GM19193 (cell line): Measurements from ENCODE around the gene GRM4.

Experiments used
- POLR2A ChIP-seq: IDR thresholded peaks from 4 replicates; pipeline ENCODE4 v1.6.1; 2011; ENCODE audit not compliant: insufficient read depth, insufficient read length; ENCODE audit errors: extremely low read depth

Gene GRM4

DNA sequence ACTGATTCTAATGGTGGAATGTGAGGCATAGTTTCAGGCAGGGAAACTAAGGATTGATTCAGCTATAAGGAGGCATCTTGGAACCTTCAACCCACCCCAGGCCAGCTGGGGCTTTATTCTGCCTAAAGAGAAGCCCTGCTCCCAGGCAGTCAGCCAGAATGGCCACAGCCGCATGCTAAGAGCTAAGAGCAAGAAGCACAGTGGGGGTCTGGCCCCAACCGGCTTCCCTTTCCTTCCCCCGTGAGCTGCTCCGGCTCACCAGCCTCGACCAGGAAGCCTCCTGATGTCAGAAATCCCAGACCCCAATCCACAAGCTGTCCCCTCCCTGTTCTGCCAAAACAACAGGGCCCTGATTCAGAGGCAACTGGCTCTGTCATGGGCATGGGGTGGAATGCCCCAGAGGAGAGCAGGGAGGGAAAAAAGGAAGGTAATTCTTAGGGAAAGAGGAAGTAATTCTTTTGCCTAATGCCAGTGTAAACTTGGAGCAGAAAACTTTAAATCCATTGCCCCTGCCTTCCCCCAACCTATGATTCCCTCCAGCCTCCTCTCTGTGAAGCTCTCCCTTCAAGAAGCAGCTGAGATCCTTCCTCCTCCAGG is 6.9 kb downstream of the GRM4 start:
- no peak for TF ChIP-seq POLR2A

DNA sequence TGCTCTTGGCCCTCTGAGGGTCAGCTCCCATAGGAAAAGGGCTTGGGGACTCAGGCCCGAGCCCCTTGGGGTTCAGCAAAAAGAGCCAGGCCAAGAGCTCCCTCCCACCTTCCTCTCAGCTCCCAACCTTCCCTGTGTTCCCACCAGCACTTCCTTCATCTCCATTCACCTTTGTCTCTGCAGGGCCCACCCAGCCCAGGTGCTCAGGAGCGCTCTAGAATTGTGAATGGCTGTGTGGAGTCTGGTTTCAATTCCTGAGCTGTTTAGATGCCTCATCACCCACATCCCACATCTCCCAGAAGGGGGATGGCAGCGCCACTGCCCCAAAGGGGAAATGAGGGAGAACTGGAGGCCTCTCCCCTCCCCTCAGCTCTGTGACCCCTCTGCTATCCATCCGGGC is 7.7 kb downstream of the GRM4 start:
- no peak for TF ChIP-seq POLR2A

DNA sequence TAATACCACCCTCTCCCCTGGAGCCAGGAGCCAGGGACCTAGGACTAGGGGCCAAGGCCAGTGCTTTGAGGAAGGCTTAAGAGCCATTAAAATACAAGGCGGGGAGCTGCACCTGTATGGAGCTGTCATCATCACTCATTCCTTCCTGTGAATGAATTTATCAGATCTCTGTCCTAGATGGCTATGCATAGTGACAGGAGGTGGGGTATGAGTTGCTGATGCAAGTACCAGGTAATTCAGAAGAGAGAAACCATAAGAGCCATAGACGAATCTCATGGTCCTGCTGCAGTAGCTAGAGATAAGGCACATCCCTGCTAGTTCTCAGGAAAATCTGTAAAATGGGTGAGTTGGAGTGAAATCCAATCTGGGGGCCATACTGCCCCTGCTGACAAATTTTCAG is 10.3 kb downstream of the GRM4 start:
- TF ChIP-seq POLR2A: no peak

DNA sequence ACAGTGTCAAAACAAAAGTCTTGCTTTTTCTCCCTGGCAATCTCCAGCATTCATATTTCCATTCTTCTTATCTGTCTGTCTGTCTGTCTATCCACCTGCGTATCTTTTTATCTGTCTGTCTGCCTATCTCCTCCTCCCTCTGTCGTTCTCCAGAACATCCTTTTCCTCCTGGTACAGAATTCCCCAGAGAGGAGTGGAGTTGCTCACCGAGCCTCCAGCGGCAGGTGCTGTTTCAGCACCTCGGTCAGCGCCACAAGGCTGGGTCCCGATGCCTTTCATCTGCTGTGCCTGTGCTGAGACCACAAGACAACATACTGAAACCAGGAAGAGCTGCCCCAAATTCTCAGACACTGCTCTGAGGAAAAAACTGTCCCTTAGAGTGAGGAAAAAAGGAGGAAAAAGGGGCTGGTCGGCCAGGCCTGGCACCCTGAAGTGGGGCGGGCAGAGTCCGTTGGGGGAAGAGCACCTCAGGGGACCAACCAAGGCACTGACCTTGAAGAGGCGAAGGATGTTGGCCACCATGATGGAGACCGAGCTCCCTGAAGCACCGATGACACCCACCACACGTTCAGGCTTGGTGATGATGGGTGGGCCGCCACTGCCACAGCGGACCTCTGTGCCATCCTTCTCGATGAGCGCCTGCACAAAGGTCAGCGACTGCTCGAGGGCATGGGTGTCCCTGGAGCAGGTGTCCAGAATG is 13.3 kb downstream of the GRM4 start:
- no peak for TF ChIP-seq POLR2A

DNA sequence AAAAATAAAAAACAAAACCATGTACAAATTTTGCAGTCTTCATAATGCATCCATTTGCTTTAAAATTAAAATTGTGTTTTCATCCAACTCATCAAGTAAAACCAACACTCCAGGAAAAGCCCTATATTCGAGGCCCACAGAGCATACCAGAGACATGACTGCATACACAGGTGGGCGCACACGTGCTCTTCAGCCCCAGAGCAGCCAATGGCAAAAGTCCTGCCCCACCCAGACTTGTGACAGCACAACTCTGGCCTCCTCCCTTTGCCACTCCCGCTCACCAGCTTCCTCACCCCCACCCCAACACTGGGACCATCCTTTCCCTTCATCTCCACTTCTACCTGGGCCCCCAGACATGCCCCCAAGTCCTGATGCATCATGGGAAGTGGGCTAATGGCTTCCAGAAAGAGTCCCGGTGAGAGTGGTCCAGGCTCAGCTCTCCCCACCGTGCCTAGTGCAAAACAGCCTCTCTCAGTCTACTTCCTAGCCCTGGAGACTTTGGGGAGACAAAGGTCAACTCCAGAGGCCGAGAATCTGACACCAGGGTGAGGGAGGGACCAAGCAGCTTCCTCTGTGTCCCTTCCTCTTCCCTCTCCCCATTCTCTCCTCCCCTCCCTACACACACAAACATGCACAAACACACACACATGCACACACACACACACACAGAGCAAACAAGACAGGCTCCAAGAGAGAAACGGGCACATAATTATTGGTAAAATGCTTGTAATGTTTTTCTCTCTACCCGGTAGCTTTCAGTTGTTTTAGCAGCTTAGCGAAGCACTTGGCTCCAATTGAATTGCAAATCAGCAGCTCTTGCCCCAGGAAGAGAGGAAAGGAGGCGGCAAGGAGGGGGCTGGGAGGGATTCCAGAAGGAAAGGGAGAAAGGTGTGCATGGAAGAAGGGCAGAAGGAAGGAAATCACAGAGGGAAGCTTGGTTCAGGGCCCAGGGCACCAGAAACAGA is 14.3 kb downstream of the GRM4 start:
- no peak for TF ChIP-seq POLR2A

DNA sequence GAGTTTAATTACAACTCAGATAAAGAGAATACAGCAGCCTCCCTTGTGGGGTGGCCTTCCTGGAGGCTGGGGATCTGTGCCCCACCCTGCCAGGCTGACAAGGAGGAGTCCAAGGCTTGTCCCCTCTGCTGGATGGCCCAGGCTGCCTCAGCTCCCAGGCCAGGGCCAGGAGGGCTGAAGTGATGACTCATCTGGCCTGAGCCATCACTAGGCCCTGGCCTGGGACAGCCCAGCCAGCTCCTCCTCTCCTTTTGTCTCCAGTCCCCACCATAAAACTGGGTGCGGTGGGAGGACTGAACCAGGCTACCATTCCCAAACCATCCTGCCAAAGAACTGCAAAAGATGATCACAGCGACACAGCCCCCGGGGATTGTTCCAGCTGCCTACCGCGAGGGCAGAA is 15.0 kb downstream of the GRM4 start:
- no peak for TF ChIP-seq POLR2A

DNA sequence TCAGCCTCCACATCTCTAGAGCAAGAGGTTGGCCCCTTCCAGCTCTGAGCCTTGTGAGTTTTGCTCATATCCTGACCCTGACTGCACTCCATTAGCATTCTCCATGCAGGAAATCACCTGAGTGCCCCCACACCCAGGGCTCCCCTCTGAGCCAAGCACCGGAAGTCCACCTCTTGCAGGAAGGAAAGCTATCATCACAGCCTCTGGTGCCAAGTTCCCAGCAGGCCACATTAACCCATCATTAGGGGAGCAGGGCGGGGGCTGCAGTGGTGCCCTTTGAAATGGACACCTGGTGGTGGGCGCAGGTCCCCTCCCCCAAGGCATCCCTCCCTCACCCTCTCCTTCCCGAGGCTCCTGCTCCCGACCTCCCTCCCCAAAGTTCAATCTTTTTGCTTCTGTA is 16.1 kb downstream of the GRM4 start:
- TF ChIP-seq POLR2A: no peak

DNA sequence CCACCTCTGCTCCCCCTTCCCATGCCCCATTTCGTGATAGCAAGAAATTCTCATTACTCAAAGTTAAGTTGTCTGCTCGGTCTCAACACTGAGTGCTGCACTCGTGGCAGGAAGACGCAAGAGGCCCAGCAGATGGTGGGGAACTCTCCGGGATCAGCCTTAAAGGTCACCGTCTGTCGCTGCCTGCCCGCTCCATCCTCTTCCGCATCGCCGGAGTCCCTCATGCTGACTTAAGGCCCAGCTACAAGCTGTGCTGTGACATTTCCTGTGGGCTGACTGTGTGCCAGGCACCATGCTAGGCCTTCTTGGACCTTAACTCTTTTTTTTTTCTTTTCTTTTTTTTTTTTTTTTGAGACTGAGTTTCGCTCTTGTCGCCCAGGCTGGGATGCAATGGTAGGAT is 17.8 kb downstream of the GRM4 start:
- no peak for TF ChIP-seq POLR2A

DNA sequence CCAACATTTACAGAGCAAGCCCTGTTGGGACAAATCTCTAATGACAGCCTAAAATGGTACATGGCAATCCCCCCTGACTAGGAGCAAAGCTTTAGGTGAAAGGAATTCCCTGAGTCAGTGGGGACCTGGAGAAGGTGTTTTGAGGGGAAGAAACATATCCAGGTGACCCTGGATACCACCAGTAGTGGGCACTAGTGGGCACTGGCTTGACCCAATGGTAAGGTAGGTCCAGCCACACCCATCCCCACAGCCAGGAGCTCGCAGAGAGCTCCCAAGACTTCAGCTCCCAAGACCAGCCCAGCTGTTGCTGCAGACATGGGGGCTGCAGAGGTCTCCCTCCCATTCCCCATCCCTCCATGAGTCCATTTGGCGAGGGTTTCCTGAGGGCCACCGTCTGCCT is 19.5 kb downstream of the GRM4 start:
- TF ChIP-seq POLR2A: no peak

DNA sequence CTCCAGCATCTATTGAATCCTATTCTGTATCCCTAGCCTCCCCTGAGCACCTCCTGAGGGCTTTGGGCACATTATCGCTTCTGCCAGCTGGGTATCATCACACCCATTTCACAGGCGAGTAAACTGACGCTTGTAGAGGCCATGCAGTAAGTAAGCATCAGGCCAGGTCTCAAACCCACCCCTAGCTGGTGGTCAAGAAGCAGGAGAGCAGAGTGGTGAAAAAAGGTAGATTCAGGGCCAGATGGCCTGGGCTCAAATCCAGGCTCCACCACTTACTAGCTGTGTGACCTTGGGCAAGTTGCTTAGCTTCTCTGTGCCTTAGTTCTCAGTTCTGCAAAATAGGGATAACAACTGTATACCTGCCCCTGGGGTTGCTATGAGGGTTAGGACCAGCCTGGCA is 19.9 kb downstream of the GRM4 start:
- no peak for TF ChIP-seq POLR2A

DNA sequence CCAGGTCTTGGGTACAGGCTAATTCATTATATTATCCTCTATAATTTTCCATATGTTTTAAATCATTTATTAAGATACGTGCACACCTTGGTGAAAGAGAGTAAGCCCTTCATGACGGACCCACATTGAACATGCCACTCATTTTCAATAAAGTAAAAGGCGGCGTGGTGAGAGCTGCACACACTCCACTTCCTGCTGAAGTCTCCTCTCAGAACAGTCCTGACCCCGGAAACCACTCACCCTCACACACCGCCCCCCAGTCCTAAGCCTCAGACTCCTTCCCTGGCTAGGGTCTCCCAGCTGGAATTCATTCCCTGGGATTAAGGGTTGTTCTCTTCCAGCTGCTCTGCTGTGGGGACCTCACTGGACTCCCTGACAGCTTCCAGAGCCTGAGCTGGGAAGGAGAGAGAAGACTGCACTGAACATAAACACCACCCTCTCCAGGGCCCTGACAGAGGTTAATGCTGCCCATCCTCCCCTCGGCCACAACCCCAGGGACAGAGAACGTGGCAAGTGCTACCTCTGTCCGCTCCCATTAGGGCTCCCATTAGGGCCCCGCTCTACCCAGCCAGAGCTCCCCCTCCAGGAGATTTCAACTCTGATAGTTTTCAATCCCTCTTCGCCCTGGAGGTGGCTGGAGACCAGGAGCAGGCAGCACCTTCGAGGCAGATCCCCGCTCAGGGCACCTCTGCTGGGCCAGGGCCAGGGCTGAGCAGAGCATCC is 24.8 kb downstream of the GRM4 start:
- no peak for TF ChIP-seq POLR2A

DNA sequence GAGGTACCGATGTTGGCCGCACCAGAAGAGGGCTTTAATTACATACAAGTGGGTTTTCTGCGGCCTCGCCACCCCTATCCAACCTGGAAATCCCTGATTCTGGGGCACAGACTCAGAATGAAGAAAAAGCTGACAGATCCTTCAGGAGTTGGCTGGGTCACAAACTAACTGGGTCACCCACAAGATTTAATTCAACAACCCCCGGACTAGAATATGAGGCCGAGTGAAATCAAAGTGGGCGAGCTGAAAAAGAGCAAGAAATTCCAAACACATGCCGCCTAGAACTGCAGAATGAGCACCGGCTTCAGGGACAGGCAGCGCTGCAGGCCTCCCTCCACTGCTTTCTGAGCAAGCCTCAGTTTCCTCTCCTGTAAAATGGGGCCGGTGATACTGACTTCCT is 30.0 kb downstream of the GRM4 start:
- TF ChIP-seq POLR2A: no peak

DNA sequence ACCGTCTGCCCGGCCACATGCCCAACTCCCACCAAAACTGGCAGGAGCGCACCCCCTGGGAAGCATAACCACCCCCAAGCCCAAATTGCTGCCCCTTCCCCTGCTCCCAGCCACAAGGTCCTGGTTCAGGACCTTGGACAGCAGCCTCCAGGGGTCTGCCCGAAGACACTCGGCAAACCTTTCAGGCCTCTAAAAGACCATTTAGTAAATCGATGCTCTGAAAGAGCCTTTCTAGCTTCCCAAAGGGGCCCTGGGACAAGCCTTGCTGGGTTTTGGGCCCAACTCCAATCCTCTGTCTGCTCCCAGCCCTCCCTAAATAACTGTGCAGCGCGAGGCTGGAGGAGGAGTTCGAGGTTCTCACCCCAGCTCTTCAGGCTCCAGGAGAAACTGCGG is 30.5 kb downstream of the GRM4 start:
- no peak for TF ChIP-seq POLR2A

DNA sequence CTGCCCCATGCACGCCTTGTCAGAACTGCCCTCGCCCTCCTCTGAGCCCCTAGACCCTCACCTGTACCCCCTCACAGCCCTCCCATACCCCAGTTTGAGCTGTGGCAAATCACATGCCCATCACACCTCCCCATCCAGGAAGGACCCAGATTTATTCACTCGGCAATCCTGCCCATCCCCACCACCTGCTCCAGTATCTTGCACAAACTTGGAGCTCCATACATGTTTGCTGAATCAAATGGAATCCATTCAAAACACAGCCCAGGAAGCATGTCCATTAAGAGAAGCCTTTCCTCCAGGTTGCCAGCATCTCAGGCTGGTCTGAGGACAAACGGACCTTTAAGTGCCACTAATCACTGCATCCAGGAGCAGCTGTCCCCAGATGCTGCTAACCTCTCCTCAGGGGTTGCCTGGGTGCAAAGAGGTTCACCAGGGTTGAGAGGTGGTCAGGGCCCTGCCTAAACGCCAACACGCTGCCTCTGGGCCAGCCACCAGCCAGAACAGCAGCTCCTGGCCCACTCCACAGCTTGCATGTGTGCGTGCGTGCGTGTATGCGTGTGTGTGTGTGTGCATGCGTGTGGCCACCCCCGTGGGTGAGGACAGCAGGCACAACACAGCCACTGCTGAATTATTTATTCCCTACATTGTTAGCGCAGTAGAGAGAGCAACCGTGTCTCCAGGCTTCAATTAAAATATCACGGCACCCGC is 31.0 kb downstream of the GRM4 start:
- no peak for TF ChIP-seq POLR2A
